22Rv1 (cell line): ENCODE data around the gene JAKMIP1.

Experiments used
- CTCF ChIP-seq: fragments of 450-650 bp; IDR thresholded peaks from 2 replicates; pipeline ENCODE4 v1.5.1; 2017; ENCODE audit warnings: mild to moderate bottlenecking
- ZFX ChIP-seq: fragments of 450-650 bp; IDR thresholded peaks from 2 replicates; pipeline ENCODE4 v1.6.1; 2017; ENCODE audit warnings: antibody characterized with exemption, borderline replicate concordance

GRCh38 chr4:6112606-6113290 lies 87.6 kb downstream of the JAKMIP1 start:
- TF ChIP-seq CTCF = no peak
- TF ChIP-seq ZFX = no peak
